22Rv1 (cell line): ENCODE measurements around the gene KBTBD3.

Experiments
- ZFX ChIP-seq: fragments of 450-650 bp; IDR thresholded peaks from 2 replicates; pipeline ENCODE4 v1.6.1; 2017; ENCODE audit warnings: antibody characterized with exemption, borderline replicate concordance
- TF ChIP-seq, protein P1 (sequence below): fragments of 450-650 bp; IDR thresholded peaks from 2 replicates; pipeline ENCODE4 v1.5.1; 2017; ENCODE audit warnings: mild to moderate bottlenecking

DNA sequence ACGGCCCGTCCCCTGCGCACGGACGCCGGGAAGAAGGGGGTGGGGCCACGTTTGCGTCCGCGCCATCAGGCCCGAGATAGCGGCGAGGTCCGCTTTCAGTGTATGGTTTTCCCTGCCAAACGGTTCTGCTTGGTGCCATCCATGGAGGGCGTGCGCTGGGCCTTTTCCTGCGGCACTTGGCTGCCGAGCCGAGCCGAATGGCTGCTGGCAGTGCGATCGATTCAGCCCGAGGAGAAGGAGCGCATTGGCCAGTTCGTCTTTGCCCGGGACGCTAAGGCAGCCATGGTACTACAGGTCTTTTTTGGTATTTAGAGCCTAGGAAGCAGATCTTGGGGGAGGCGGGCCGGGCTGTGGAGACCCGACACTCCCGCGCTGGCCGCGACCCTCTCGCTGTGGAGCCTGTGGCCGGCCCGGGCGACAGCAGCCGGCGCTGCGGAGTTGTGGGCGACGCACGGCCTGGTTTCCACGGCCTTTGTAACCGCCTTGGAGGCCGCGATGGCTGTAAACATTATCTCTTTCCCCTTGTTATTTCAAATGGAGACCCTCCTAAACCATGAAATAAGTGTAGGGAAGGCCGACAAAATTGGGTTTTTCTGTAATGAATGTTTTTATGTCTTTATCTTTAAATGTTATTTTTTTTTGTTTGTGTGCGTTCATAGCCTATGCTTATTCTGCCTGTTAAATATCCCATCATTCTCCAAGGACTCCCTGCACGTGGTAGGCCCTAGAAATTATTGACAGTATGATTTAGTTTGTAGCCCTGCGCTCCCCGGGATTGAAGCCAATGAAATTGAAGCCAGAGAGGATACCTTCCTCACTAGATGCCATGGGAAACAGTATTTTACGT, 685 bp upstream of the KBTBD3 start, which contains the start of gene AASDHPPT:
- TF ChIP-seq, protein P1, sequence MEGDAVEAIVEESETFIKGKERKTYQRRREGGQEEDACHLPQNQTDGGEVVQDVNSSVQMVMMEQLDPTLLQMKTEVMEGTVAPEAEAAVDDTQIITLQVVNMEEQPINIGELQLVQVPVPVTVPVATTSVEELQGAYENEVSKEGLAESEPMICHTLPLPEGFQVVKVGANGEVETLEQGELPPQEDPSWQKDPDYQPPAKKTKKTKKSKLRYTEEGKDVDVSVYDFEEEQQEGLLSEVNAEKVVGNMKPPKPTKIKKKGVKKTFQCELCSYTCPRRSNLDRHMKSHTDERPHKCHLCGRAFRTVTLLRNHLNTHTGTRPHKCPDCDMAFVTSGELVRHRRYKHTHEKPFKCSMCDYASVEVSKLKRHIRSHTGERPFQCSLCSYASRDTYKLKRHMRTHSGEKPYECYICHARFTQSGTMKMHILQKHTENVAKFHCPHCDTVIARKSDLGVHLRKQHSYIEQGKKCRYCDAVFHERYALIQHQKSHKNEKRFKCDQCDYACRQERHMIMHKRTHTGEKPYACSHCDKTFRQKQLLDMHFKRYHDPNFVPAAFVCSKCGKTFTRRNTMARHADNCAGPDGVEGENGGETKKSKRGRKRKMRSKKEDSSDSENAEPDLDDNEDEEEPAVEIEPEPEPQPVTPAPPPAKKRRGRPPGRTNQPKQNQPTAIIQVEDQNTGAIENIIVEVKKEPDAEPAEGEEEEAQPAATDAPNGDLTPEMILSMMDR: 0 out of 2 replicates have a peak, but pooled peaks have one; percentile 5
- TF ChIP-seq ZFX: no peak
